PC-3 (cell line): Measurements from ENCODE around the gene ZACN.

Experiments used
- EZH2 ChIP-seq: fragments of 300-600 bp; sonication (generic); IDR thresholded peaks from one replicate; pipeline ENCODE4 v1.6.1; 2017; ENCODE audit warnings: antibody characterized with exemption, mild to moderate bottlenecking, low read length; ENCODE audit not compliant: unreplicated experiment
- EZH2phosphoT487 ChIP-seq: fragments of 300-600 bp; sonication (generic); IDR thresholded peaks from 2 replicates; pipeline ENCODE4 v1.6.1; 2018; ENCODE audit warnings: mild to moderate bottlenecking, antibody characterized with exemption, low read length, borderline replicate concordance
- TF ChIP-seq, protein P1 (sequence below): fragments of 300-600 bp; sonication (generic); conservative IDR thresholded peaks from 2 replicates; pipeline ENCODE4 v1.5.1; 2017; ENCODE audit warnings: antibody characterized with exemption, low read depth, mild to moderate bottlenecking, low read length

DNA sequence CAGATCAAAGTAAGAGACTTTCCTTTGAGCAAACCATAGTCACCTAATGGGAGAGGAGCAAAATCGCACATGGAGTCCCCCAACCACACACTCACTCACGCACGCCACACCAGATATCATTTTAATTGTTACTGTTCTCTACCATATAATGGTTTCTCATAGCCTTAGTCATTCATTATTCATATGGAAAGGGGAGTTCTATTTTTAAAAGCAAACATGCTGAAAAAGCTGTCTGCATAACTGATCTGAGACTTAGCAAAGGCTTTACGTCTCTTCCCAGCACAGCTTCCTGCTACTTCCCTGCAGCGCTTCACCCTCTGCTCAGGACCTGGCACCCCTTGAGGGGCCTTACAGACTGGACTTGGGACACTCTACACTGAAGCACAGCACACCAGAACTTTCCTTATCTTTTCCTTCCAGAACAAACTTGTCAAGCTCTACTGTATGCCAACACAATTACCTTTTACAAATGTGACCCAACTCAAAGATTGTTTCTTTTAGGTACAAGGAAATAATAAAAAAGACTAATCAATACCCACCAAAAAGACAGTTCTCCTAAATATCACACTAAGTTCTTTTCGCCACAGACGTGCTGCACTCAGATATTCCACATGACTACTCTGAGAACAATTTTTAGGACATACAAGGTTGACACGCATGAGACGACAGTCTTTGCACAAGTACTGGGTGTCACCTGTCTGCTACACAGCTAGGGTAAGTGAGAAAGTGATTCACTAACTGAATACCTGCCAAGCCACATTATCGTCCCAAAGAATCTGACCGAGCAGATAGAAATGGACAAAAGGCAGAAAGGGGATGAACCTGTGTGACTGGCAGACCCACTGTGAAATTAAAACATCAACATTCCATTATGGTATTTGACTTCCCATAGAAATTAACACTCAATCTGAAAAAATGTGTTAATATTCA lies 28.2 kb upstream of the ZACN start:
- TF ChIP-seq, protein P1, sequence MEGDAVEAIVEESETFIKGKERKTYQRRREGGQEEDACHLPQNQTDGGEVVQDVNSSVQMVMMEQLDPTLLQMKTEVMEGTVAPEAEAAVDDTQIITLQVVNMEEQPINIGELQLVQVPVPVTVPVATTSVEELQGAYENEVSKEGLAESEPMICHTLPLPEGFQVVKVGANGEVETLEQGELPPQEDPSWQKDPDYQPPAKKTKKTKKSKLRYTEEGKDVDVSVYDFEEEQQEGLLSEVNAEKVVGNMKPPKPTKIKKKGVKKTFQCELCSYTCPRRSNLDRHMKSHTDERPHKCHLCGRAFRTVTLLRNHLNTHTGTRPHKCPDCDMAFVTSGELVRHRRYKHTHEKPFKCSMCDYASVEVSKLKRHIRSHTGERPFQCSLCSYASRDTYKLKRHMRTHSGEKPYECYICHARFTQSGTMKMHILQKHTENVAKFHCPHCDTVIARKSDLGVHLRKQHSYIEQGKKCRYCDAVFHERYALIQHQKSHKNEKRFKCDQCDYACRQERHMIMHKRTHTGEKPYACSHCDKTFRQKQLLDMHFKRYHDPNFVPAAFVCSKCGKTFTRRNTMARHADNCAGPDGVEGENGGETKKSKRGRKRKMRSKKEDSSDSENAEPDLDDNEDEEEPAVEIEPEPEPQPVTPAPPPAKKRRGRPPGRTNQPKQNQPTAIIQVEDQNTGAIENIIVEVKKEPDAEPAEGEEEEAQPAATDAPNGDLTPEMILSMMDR, result no peak
- TF ChIP-seq EZH2 (no peak), EZH2phosphoT487 (no peak)
